Kidney (tissue), 14 donors: Measurements from ENCODE around the gene LRRC2. TPM values are rescaled to one million over a fixed set of nuclear protein-coding genes. Genes with fewer than 3 reads are reported as not detected.

Source experiments
- DNase-seq, 5 donors: peaks; one replicate each; pipeline ENCODE4 v3.0.0-alpha.2; 2013 to 2020
- FAIRE-seq: peaks from 2 replicates; lab custom pipeline; 2012; peaks lifted over from hg19 to GRCh38; lab: Jason Lieb, UNC
- H3K27ac ChIP-seq, 2 donors: one replicate each; pipeline ENCODE4 v1.7.0; 2013; ENCODE audit warnings: low read depth in 2 of 2, low read length in 2 of 2, inconsistent platforms in 1 of 2
- H3K27me3 ChIP-seq: one replicate; pipeline ENCODE4 v1.7.1; 2013; ENCODE audit warnings: low read length, inconsistent platforms; ENCODE audit not compliant: control insufficient read depth, insufficient read depth
- H3K36me3 ChIP-seq, 3 donors: one replicate each; pipeline versions ENCODE4 v1.7.0 to v1.7.1; 2013; ENCODE audit warnings: low read length in 3 of 3, control low read depth in 1 of 3, inconsistent platforms in 1 of 3; ENCODE audit not compliant: insufficient read depth in 3 of 3, control insufficient read depth in 2 of 3
- H3K4me1 ChIP-seq, 3 donors: one replicate each; pipeline versions ENCODE4 v1.7.0 to v1.7.1; 2013; ENCODE audit warnings: low read length in 3 of 3, inconsistent platforms in 1 of 3, low read depth in 1 of 3; ENCODE audit not compliant: control insufficient read depth in 2 of 3, insufficient read depth in 2 of 3
- H3K4me3 ChIP-seq, 3 donors: one replicate each; pipeline versions ENCODE4 v1.7.0 to v1.8.1; 2013; ENCODE audit warnings: low read length in 3 of 3, control low read depth in 1 of 3, inconsistent platforms in 1 of 3
- H3K9ac ChIP-seq, 3 donors: one replicate each; pipeline versions ENCODE4 v1.7.0 to v1.7.1; 2013; ENCODE audit warnings: low read length in 3 of 3, control low read depth in 1 of 3, inconsistent platforms in 1 of 3
- H3K9me3 ChIP-seq, 3 donors: one replicate each; pipeline versions ENCODE4 v1.7.0 to v1.7.1; 2013; ENCODE audit warnings: low read length in 3 of 3, control low read depth in 1 of 3, inconsistent platforms in 1 of 3; ENCODE audit not compliant: control insufficient read depth in 2 of 3, insufficient read depth in 1 of 3
- intact Hi-C: fragments of 100-400 bp; cut with DNase I; formaldehyde crosslinking; loops from one replicate; pipeline ENCODE4 v1.11.1; 2022
- polyA plus RNA-seq: library from polyadenylated mRNA; stranded (reverse); fragments of 350-450 nt; fragmentation: Illumina TruSeq; extraction: RNeasy Lipid Tissue Mini Kit (QIAGEN cat#74804); gene quantifications from one replicate; pipeline ENCODE4 v1.2.3, GENCODE V29; 2014; ENCODE audit warnings: low read depth, low replicate concordance; ENCODE audit not compliant: insufficient read depth
- total RNA-seq: library from RNA; stranded (reverse); fragmentation: NEBNext Ultra II Directional; extraction: Animal tissue kit (Norgen Biotek cat#: 25700); gene quantifications from one replicate; pipeline ENCODE4 v1.2.1, GENCODE V29; 2021
- TF ChIP-seq, protein P1 (sequence below): IDR thresholded peaks from 3 replicates; pipeline ENCODE4 v1.5.1; 2012; ENCODE audit warnings: mild to moderate bottlenecking, moderate library complexity, borderline replicate concordance; ENCODE audit not compliant: insufficient read depth; ENCODE audit errors: extremely low read depth
- donor health status: control.
- donor health status: control.
- donor health status: control.
- donor health status: control.
- donor health status: control.
- donor health status: DM: yes; HTN: yes; CAD: no.
- donor health status: Normal renal cell carcinoma (clear cell type).

LRRC2 gene
- total and polyA plus RNA-seq, 2 donors from 2014 or later = 3.4 to 7.5 TPM

DNA sequence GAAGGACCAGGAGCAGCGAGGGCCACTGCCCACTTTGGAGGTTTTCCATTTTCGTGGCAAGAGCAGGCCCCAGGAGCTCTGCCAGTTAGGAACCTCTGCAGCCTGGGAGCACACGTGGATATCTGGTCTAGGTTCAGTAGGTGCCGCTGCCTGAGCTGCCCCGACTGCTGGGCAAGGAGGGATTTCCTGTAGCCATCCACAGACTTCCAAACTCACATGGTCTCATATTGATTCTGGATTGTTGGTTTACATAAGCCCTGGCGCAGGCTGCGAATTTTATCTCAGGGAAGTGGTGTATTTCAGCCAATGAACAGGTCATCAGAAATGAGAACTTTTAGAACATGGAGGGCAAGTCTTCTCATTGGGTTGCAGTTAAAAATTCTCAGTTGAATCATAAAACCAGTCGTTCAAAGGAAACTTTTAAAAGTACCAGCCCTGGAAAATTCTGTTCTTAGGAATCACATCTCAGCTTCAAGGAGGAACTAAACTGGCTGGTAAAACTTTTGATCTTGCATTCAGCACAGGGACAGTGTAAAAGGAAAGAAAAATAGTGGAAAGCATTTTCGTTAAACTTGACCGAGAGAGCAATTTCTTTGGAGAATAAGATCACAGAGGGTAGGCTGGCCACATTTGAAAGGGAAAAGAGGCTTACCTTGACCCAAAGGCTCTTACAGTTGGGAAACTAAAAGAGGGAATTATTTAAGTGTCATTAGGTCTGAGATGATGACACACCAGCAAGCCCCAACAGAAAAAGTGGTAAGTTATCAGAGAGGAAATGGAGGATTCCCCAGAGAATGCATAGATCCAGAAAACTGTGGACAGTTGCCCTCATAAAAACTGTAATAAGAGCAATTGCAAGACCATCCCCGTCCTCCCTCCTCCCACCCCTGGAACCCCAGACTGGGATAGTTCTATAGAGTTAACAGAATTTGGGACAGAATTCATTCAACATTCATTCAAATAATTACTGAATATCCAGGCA is 74.7 kb downstream of the LRRC2 start:
- DNase-seq = no peak
- intact Hi-C loops = loop anchor here (10.0 kb wide), 1 partner anchor 133 kb away; no protein-coding TSS in a partner anchor

DNA sequence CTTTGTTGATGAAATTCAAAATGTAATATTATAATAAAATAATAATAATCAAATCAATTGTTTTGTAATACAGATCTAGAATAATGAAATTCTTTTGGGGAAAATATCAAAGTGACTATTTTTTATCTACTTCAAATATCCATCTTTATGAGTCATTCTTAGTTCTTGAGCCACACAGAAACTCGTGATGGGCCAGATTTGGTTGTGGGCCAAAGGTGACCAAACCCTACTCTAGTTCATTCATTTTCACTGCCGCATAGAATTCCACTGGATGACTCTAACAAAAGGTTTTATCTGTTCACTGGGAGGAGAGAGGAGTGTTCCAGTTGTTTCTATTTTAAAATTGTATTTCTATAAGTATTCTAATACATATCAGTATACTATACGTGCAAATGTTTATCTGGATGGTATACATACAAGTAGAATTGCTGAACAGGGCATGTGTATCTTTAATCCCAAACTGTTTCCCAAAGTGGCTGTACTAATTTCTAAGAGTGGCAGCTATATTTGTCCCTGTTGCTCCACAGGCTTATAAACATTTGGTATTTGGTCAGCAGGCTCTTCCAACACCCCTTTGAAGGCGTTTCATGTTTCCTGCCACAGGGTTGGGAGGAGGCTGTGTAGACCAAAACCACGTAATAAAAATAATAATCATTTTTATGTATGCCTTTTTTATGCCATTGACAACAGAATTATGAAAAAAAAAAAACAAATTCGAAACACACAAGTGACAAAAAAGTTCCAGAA is 75.6 kb downstream of the LRRC2 start:
- intact Hi-C loops = loop anchor here (10.0 kb wide), 1 partner anchor 134 kb away; no protein-coding TSS in a partner anchor
- Histone ChIP-seq H3K4me3 (no peak overlapping the region), H3K9me3 (no peaks in the 10 kb centered on the region), H3K36me3 (no peaks in the 10 kb centered on the region), H3K27me3 (no peaks in the 10 kb centered on the region), H3K27ac (no peak overlapping the region), H3K9ac (no peak overlapping the region), H3K4me1 (peaks cover 0 to 15% (median 6%) of the 10 kb centered on the region in 3 donors)
- no peak for FAIRE-seq
- TF ChIP-seq, protein P1, sequence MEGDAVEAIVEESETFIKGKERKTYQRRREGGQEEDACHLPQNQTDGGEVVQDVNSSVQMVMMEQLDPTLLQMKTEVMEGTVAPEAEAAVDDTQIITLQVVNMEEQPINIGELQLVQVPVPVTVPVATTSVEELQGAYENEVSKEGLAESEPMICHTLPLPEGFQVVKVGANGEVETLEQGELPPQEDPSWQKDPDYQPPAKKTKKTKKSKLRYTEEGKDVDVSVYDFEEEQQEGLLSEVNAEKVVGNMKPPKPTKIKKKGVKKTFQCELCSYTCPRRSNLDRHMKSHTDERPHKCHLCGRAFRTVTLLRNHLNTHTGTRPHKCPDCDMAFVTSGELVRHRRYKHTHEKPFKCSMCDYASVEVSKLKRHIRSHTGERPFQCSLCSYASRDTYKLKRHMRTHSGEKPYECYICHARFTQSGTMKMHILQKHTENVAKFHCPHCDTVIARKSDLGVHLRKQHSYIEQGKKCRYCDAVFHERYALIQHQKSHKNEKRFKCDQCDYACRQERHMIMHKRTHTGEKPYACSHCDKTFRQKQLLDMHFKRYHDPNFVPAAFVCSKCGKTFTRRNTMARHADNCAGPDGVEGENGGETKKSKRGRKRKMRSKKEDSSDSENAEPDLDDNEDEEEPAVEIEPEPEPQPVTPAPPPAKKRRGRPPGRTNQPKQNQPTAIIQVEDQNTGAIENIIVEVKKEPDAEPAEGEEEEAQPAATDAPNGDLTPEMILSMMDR = no peak
- DNase-seq = no peak

More for the DNA sequence above, 74.7 kb downstream of the LRRC2 start:
- no peaks in the 10 kb centered on the region for H3K27me3 ChIP-seq
- FAIRE-seq = no peak
- no peak overlapping the region for H3K27ac ChIP-seq
- no peak overlapping the region for H3K9ac ChIP-seq
- TF ChIP-seq, protein P1 = no peak
- no peaks in the 10 kb centered on the region for H3K36me3 ChIP-seq
- H3K9me3 ChIP-seq = no peaks in the 10 kb centered on the region
- no peak overlapping the region for H3K4me3 ChIP-seq
- H3K4me1 ChIP-seq = peaks cover 0 to 6% (median 4%) of the 10 kb centered on the region in 3 donors

DNA sequence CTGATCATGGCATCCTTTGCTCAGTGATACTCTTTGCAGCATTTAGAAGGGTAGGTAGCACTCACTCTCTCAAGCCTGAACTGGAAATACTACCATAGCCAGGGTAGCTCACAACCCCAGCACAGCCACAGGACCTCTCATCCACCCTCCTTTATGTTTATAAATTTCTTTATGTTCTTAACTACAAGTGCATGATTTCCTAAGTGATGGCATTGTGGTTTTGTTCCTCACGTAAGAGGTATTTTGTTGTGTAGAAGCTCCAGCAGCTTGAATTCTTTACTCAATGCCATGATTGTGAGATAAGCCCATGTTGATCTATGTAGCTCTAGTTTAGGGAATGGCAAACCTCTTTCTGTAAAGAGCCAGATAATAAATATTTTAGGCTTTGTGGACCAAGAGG is 76.2 kb downstream of the LRRC2 start:
- Histone ChIP-seq H3K4me1 (peaks cover 0 to 21% (median 9%) of the 10 kb centered on the region in 3 donors), H3K9me3 (no peaks in the 10 kb centered on the region), H3K27ac (no peak overlapping the region), H3K9ac (no peak overlapping the region), H3K36me3 (no peaks in the 10 kb centered on the region), H3K27me3 (no peaks in the 10 kb centered on the region), H3K4me3 (no peak overlapping the region)
- no peak for FAIRE-seq
- intact Hi-C loops = loop anchor here (10.0 kb wide), 1 partner anchor 135 kb away; no protein-coding TSS in a partner anchor
- DNase-seq = no peak
- TF ChIP-seq, protein P1 = no peak
